MCF 10A (cell line): Measurements from ENCODE around the gene PCED1B. TPM values are rescaled to one million over a fixed set of nuclear protein-coding genes. Genes with fewer than 3 reads are reported as not detected.

Experiments used
- BruUV-seq: library from RNA; stranded (reverse); fragments of 400-500 nt; replicated peaks from 2 replicates; lab custom pipeline; 2021; lab: Mats Ljungman, UMichigan
- CTCF ChIA-PET: fragments of 300-600 bp; sonication (Branson Sonifier 250); formaldehyde crosslinking; extraction: SDS; loops from one replicate; lab custom pipeline; 2021; ENCODE audit warnings: antibody characterized with exemption, inconsistent platforms; lab: Yijun Ruan, JAX
- POLR2A ChIA-PET: fragments of 300-600, 350-650 bp; sonication (Branson Sonifier 250); formaldehyde crosslinking; extraction: SDS; loops from one replicate; lab custom pipeline; 2020; ENCODE audit warnings: antibody characterized with exemption, inconsistent platforms; lab: Yijun Ruan, JAX
- DNase-seq: peaks from one replicate; pipeline ENCODE4 v3.0.0-alpha.2; 2018; ENCODE audit not compliant: unreplicated experiment
- H3K27ac Mint-ChIP-seq: one replicate; pipeline ENCODE4 v1.8.0; 2022; ENCODE audit warnings: mild to moderate bottlenecking, low read depth, mixed read lengths; ENCODE audit not compliant: unreplicated experiment
- H3K27me3 Mint-ChIP-seq: one replicate; pipeline ENCODE4 v1.8.0; 2022; ENCODE audit warnings: mixed read lengths; ENCODE audit not compliant: insufficient read depth, unreplicated experiment
- H3K36me3 Mint-ChIP-seq: one replicate; pipeline ENCODE4 v1.8.0; 2022; ENCODE audit warnings: mild to moderate bottlenecking, moderate library complexity, mixed read lengths; ENCODE audit not compliant: insufficient read depth, unreplicated experiment
- H3K4me1 Mint-ChIP-seq: one replicate; pipeline ENCODE4 v1.8.0; 2022; ENCODE audit warnings: mixed read lengths; ENCODE audit not compliant: insufficient read depth, unreplicated experiment
- H3K4me3 Mint-ChIP-seq: one replicate; pipeline ENCODE4 v1.8.0; 2022; ENCODE audit warnings: mild to moderate bottlenecking, moderate library complexity, mixed read lengths; ENCODE audit not compliant: unreplicated experiment
- H3K9me3 Mint-ChIP-seq: one replicate; pipeline ENCODE4 v1.8.0; 2022; ENCODE audit warnings: mixed read lengths; ENCODE audit not compliant: unreplicated experiment
- CTCF ChIP-seq: fragments of 200-600 bp; IDR thresholded peaks from one replicate; pipeline ENCODE4 v1.8.0; 2022; ENCODE audit warnings: antibody characterized with exemption, mild to moderate bottlenecking; ENCODE audit not compliant: unreplicated experiment
- intact Hi-C: fragments of 100-400 bp; cut with micrococcal nuclease; formaldehyde crosslinking; loops from 2 replicates; pipeline ENCODE4 v1.14.1; 2022
- total RNA-seq: library from RNA; stranded (reverse); gene quantifications from 2 replicates; pipeline ENCODE4 v1.2.3, GENCODE V29; 2022

Gene PCED1B
- total RNA-seq, 1 experiment from 2014 or later: 9.6 TPM

- Mint-ChIP-seq H3K27me3 (no peaks in the 10 kb centered on the region), H3K4me1 (peaks cover 16% of the 10 kb centered on the region), H3K36me3 (no peaks in the 10 kb centered on the region), H3K4me3 (no peak overlapping the region), H3K9me3 (no peaks in the 10 kb centered on the region), H3K27ac (no peak overlapping the region)
- intact Hi-C loops: no loop called here
- CTCF ChIA-PET: interaction anchor here (0.7 kb wide), 1 partner anchor 55 kb away, joined by 3 read pairs; no protein-coding TSS in a partner anchor
- no peak for TF ChIP-seq CTCF
- POLR2A ChIA-PET: no interaction called here
- no TSS peak for BruUV-seq
- no peak for DNase-seq
These were observed 146.8 kb downstream of the PCED1B start for GRCh38 chr12:47226199-47226598.

DNA sequence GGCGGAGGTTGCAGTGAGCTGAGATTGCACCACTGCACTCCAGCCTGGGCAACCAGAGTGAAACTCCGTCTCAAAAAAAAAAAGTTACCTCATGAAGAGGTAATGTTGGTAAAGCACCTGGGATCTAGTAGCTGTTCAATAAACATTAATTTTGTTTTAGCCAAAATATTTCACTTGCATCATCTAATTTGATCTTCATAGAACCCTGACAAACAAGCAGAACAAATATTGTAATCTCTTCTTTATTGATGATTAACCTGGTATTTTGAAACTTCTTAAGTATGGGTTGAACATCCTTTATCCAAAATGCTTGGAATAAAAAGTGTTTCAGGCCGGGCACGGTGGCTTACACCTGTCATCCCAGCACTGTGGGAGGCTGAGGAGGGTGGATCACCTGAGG lies 149.4 kb downstream of the PCED1B start:
- Mint-ChIP-seq H3K27ac (no peak overlapping the region), H3K4me1 (peaks cover 3% of the 10 kb centered on the region), H3K4me3 (no peak overlapping the region), H3K27me3 (no peaks in the 10 kb centered on the region), H3K36me3 (no peaks in the 10 kb centered on the region), H3K9me3 (no peaks in the 10 kb centered on the region)
- no peak for DNase-seq
- CTCF ChIA-PET: interaction anchor here (0.6 to 0.7 kb wide), 2 partner anchors 64 to 116 kb away, joined by 3 read pairs; no protein-coding TSS in a partner anchor
- intact Hi-C loops: no loop called here
- no TSS peak for BruUV-seq
- POLR2A ChIA-PET: interaction anchor here (1.5 kb wide), 2 partner anchors 9 to 146 kb away, joined by 3 to 5 read pairs; no protein-coding TSS in a partner anchor
- no peak for TF ChIP-seq CTCF

GRCh38 chr12:47231456-47231855 lies 152.0 kb downstream of the PCED1B start:
- ChIA-PET CTCF (no interaction called here), POLR2A (interaction anchor here (0.9 to 1.6 kb wide), 2 partner anchors 11 to 18 kb away, joined by 3 to 4 read pairs; no protein-coding TSS in a partner anchor)
- Mint-ChIP-seq H3K36me3 (no peaks in the 10 kb centered on the region), H3K27me3 (no peaks in the 10 kb centered on the region), H3K4me1 (peaks cover 8% of the 10 kb centered on the region), H3K27ac (no peak overlapping the region), H3K9me3 (peaks cover 6% of the 10 kb centered on the region), H3K4me3 (no peak overlapping the region)
- intact Hi-C loops: no loop called here
- TF ChIP-seq CTCF: no peak
- no peak for DNase-seq
- BruUV-seq: no TSS peak

GRCh38 chr12:47234576-47235141 lies 155.2 kb downstream of the PCED1B start:
- peaks cover 18% of the 10 kb centered on the region for H3K4me1 Mint-ChIP-seq
- H3K27me3 Mint-ChIP-seq: no peaks in the 10 kb centered on the region
- peak; percentile 48 for DNase-seq
- no TSS peak for BruUV-seq
- peaks cover 8% of the 10 kb centered on the region for H3K9me3 Mint-ChIP-seq
- H3K27ac Mint-ChIP-seq: no peak overlapping the region
- no peak overlapping the region for H3K4me3 Mint-ChIP-seq
- no peak for TF ChIP-seq CTCF
- POLR2A ChIA-PET: no interaction called here
- CTCF ChIA-PET: interaction anchor here (0.6 to 1.3 kb wide), 2 partner anchors 70 to 156 kb away, joined by 3 read pairs; partner anchors contain the start of gene PCED1B
- intact Hi-C loops: no loop called here
- no peaks in the 10 kb centered on the region for H3K36me3 Mint-ChIP-seq
